GM19452 (cell line): ENCODE measurements around the gene RBP4.

ENCODE experiments used
- ATAC-seq: cut with Tn5 transposase; IDR thresholded peaks from one replicate; pipeline ENCODE4 v1.9.1; 2021; ENCODE audit not compliant: unreplicated experiment

RBP4 gene

DNA sequence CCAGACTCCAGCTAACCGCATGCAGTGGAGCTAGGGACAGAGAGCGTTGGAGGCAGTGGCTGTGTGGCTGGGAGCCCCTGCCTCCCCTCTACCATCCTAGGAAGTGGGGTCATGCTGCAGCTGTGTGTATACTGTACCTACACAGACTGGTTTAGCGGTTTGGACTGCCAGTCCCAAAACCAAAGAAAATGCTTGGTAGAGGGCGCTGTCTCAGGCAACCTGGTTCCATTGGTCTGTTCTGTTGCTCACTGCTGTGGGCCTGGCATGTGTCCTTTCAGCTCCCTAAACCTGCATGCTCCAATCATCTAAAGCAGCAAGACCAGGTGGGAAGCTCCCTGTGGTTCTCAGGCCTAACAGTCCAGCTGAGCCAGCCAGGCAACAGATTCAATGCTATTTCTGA lies 4.5 kb downstream of the RBP4 start:
- no peak for ATAC-seq

GRCh38 chr10:93595378-93596161 lies 5.5 kb downstream of the RBP4 start:
- ATAC-seq = no peak

DNA sequence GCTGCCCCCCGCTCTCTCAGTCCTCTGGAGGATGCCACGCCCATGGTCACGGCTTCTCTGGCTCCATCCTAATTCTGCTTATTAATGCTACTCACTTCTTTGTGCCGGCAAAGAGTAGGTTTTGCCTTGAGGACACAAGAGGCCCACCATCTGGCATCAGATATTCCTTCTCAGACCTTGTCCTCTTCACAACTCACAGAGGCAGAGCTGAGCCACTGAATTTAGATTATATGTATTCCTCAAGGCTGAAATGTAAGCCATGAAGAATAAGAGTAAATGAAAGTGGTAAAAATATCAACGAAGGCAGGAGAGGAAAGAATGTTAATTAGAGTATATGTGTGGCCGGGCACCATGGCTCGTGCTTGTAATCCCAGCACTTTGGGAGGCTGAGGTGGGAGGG lies 6.5 kb downstream of the RBP4 start:
- no peak for ATAC-seq

DNA sequence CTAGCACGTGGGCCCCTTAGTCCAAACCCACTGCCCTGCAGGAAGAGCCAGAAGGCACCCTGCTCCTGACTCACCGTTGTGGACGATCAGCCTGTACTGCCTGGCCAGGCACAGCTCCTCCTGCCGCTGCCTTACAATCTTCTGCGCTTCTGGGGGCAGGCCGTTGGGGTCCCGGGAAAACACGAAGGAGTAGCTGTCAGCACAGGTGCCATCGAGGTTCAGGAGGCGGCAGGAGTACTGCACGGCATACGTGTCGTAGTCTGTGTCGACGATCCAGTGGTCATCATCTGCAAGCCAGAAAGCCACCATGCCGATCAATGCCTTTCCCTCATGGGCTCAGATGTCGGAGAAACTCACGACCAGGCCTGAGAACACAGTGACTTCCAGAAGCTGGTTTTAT lies 7.3 kb downstream of the RBP4 start:
- ATAC-seq = no peak

- no peak for ATAC-seq
These were observed 7.8 kb downstream of the RBP4 start for GRCh38 chr10:93593254-93593653.

- ATAC-seq = no peak
These were observed 9.8 kb downstream of the RBP4 start for GRCh38 chr10:93591065-93591808.

DNA sequence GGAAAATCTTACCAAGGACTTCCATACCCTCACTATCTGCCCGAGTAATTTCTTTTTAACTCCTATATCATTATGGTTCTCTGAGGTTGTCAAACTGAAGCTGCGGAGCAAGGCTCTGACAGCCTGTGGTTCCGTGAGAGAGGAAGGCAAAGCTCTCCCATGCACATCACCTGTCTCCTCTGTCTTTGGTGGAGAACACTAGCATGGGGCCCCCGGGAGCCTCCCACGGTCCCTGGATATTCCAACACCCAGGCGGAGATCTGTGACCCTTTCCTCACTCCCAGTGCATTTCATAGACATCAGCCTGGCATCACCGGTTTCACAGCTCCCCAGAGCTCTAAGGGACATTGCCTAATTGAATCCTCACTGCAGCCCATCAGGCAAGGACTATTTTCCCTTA lies 10.4 kb downstream of the RBP4 start:
- ATAC-seq = no peak

DNA sequence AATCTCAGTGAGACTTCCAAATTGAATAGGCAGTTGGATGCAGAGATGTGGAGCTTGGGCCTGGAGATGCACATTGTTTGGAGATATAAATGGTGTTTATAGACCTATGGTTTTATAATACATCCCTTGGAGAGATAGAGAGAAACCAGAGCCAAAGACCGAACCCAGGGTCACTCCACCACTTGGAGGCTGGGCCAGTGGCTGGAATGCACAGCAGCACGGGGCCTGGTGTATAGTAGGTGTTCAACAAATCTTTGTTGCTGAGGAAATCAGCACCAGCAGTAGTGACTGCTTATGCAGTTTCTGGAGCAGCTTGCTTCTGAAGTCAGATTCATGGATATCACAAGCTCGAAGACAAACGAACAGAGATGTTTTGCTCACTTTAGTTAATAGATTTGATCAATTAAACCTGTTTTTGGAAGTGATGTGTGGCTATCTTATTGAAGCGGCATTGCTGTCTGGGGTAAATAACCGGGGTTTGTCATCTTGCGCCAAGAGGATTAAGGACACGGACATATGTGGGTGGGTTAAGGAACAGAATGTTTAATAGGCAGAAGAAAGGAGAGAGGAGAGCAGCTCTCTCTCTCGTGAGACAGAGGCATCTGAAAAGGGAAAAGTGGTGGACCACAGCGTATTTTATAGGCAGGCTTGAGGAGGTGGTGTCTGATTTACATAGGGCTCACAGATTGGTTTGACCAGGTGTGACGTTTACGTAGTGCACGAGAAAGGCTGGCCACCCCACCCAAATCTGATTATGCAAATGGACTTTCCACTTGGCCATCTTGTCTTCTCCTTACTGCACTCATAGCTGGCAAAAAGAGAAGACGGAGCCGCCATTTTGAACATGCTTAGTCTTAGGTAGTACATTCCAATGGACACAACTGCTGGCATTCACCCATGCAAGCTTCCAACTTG lies 11.1 kb downstream of the RBP4 start:
- no peak for ATAC-seq

- no peak for ATAC-seq
These were observed 16.6 kb downstream of the RBP4 start for GRCh38 chr10:93584445-93584844.

DNA sequence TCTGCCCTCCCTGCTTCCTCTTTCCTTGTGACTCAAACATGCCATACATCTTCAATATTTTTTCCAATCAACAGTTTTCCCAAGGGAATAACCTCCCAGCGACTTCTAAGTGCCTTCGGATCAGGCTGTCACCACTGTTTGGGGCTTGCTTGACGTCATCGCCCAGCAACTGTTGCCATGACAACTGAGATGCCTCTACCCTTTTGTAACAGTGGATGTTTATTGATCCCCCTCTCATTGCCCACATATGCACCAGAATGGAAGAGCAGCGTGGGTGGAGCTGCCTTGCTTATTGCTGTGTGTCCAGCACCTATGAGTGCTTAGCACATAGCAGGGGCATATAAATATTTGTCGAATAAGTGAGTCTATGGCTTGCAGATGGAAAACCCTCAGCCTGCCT lies 20.2 kb downstream of the RBP4 start:
- no peak for ATAC-seq

- no peak for ATAC-seq
These were observed 20.9 kb downstream of the RBP4 start for GRCh38 chr10:93579985-93580711.

DNA sequence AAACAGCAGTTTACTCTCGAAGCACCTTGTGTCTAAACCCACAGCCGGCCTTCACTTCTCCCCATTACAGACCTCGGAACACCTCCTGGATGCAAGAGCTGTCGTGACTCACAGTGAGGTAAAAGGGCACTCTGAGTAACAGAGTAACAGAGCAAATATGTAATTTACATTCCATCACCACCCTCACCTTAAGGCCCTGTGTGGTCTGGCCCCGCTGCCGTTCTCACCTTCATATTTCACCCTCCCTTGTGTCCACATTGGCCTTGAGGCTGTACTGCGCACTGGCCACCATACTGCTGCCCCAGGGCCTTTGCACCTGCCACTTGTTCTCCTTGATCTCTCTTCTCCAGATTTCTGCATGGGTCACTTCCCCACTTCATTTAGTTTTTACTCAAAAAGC lies 21.9 kb downstream of the RBP4 start:
- no peak for ATAC-seq

GRCh38 chr10:93577565-93577964 lies 23.5 kb downstream of the RBP4 start:
- no peak for ATAC-seq

GRCh38 chr10:93576888-93577287 lies 24.1 kb downstream of the RBP4 start:
- ATAC-seq = no peak

GRCh38 chr10:93573924-93574323 lies 27.1 kb downstream of the RBP4 start:
- no peak for ATAC-seq

DNA sequence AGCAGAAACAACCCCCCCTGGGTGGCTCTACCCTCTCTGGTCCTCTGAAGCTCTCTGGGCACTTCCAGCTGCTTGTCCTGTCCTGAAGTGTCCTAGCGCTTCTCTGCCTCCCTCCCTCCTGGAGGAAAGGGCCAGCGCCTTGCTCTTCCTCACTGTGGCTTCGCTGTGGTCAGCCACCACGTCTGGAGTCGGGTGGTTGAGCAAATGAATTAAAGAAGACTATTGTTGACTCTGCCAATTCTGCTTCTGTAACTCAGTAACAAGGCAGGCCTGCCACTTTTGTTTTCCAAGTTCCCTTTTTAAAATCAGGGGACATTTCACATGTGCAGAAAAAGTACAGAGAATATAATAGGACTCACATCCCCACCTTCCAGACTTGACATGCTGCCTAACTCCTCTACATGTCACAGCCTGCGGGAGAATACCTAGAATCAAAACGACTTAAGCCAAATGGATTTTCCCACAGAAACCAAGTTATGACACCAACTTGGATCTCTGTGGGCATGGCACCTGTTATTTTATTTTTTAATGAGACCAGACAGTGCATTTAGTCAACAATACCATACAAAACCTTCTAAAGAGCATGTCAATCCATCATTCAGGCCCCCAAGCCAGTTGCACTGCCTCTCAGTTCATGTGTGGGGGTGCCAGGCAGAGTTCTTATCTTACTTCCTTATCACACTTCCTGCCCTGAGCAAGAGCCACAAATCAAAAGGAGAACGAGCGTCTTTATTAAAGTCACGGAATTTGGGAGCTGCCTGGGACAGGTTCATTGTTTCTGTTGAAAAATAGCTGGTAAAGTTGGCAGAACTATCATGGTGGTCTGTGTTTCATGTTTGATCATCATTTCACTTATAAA lies 27.8 kb downstream of the RBP4 start:
- ATAC-seq = no peak

DNA sequence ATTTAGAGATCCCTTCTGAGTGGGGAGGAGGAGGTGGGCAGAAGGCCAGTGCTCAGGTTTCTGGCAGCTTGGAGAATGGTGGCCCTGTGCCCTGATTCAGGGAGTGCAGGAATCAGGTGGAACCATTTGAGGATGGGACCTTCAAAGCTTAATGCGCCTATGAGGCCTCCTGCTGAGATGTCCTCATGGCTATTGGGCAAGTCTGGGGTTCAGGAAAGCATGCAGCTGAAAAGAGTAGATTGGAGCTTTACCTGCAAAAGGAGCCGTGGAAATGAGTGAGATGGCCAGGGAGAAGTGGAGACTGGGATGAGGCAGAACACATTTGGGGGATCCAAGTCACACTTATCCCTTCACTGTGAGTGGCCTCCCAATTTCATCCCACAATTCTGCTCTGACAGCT lies 28.4 kb downstream of the RBP4 start:
- no peak for ATAC-seq

GRCh38 chr10:93570383-93570782 lies 30.7 kb downstream of the RBP4 start:
- no peak for ATAC-seq

- ATAC-seq = no peak
These were observed 33.0 kb downstream of the RBP4 start for GRCh38 chr10:93568105-93568390.
